H1 (cell line): ENCODE results near the gene ABLIM1. TPM values are rescaled to one million over a fixed set of nuclear protein-coding genes. Genes with fewer than 3 reads are reported as not detected.

Experiments used
- CHD1 ChIP-seq: IDR thresholded peaks from 2 replicates; pipeline ENCODE4 v1.6.1; 2012; ENCODE audit warnings: low read depth, low read length, improper control_type of control experiment
- EZH2 ChIP-seq: fragments of 200-600 bp; sonication (generic); IDR thresholded peaks from 2 replicates; pipeline ENCODE4 v1.7.1; 2012; ENCODE audit warnings: low read depth, mild to moderate bottlenecking, moderate library complexity, low read length, inconsistent platforms; ENCODE audit not compliant: severe bottlenecking
- KDM4A ChIP-seq: IDR thresholded peaks from one replicate; pipeline ENCODE4 v1.7.1; 2012; ENCODE audit warnings: low read depth, mild to moderate bottlenecking, moderate library complexity, low read length, inconsistent platforms; ENCODE audit not compliant: severe bottlenecking
- POLR2AphosphoS5 ChIP-seq: IDR thresholded peaks from 2 replicates; pipeline ENCODE4 v1.6.1; 2011; ENCODE audit warnings: low read depth, low read length
- POU5F1 ChIP-seq: IDR thresholded peaks from 2 replicates; pipeline ENCODE4 v1.6.1; 2011; ENCODE audit warnings: low read depth, mild to moderate bottlenecking, low read length, moderate library complexity
- RAD21 ChIP-seq, 2 experiments: IDR thresholded peaks in 1 of 2; conservative IDR thresholded peaks in 1 of 2; 2 replicates each; pipeline ENCODE4 v1.6.1; 2011; ENCODE audit warnings: low read depth in 2 of 2, low read length in 2 of 2, improper control_type of control experiment in 1 of 2, inconsistent platforms in 1 of 2, mild to moderate bottlenecking in 1 of 2, moderate library complexity in 1 of 2
- SP2 ChIP-seq: IDR thresholded peaks from 2 replicates; pipeline ENCODE4 v1.6.1; 2012; ENCODE audit warnings: mild to moderate bottlenecking, low read length, inconsistent platforms
- TBP ChIP-seq: IDR thresholded peaks from 2 replicates; pipeline ENCODE4 v1.6.1; 2011; ENCODE audit warnings: low read depth, low read length, improper control_type of control experiment
- polyA plus RNA-seq, 7 experiments: library from polyadenylated mRNA; depleted of rRNA in 3 of 7; stranded (reverse) in 5 of 7; unstranded in 2 of 7; fragments of >200 nt in 5 of 7; fragments of 200-250 nt in 2 of 7; gene quantifications; 1 replicate in 5 of 7; 2 replicates in 1 of 7; 4 replicates in 1 of 7; pipeline versions ENCODE4 v1.2.1 to v1.2.3, GENCODE V29; 2011 to 2013; ENCODE audit warnings: missing spikeins in 2 of 7, mixed read lengths in 2 of 7
- total RNA-seq: library from RNA; stranded (reverse); fragmentation: NEBNext Ultra II Directional; extraction: Animal tissue kit (Norgen Biotek cat#: 25700); gene quantifications from 2 replicates; pipeline ENCODE4 v1.2.1, GENCODE V29; 2021

The ABLIM1 gene
- total and polyA plus RNA-seq, 2 of the 8 experiments (the other 6 are each of a cell fraction or from before 2014, with no cell fraction given) = 51.2 to 51.7 TPM

- TF ChIP-seq KDM4A (no peak), POU5F1 (no peak), TBP (no peak), EZH2 (no peak), CHD1 (no peak), SP2 (no peak), POLR2AphosphoS5 (no peak), RAD21 (IDR thresholded peaks at IDR 0.05 in 1 of 2, conservative IDR thresholded peaks at IDR 0.05 in 1 of 2; ENCODE audit: low read depth in 2 of 2, low read length in 2 of 2) (no peak)
These were observed 36.0 kb upstream of the ABLIM1 start (continued) for GRCh38 chr10:114694062-114694461.
